HEK293 (cell line): ENCODE measurements around the gene GNPTG.

Source experiments
- IKZF3 ChIP-seq: fragments of 450-650 bp; IDR thresholded peaks from 2 replicates; pipeline ENCODE4 v1.5.0; 2018; ENCODE audit warnings: missing biosample characterization, mild to moderate bottlenecking, missing genetic modification characterization, moderate library complexity
- KLF10 ChIP-seq: fragments of 450-650 bp; IDR thresholded peaks from 2 replicates; pipeline ENCODE4 v1.5.1; 2018; ENCODE audit warnings: missing biosample characterization, mild to moderate bottlenecking, missing genetic modification characterization
- KLF16 ChIP-seq: fragments of 450-650 bp; formaldehyde crosslinking; IDR thresholded peaks from 2 replicates; pipeline ENCODE4 v1.5.1; 2017; ENCODE audit warnings: missing biosample characterization, missing genetic modification characterization
- KLF17 ChIP-seq: fragments of 450-650 bp; formaldehyde crosslinking; IDR thresholded peaks from 2 replicates; pipeline ENCODE4 v1.5.1; 2016; ENCODE audit warnings: missing biosample characterization, missing genetic modification characterization
- PRDM1 ChIP-seq: fragments of 450-650 bp; formaldehyde crosslinking; IDR thresholded peaks from 2 replicates; pipeline ENCODE4; 2016; ENCODE audit warnings: missing biosample characterization, missing genetic modification characterization
- SCRT2 ChIP-seq: fragments of 450-650 bp; formaldehyde crosslinking; IDR thresholded peaks from 2 replicates; pipeline ENCODE4 v1.5.1; 2016; ENCODE audit warnings: missing biosample characterization, missing genetic modification characterization
- ZBTB26 ChIP-seq: fragments of 450-650 bp; formaldehyde crosslinking; optimal IDR thresholded peaks from 2 replicates; pipeline ENCODE3; 2016; ENCODE audit warnings: missing biosample characterization, mild to moderate bottlenecking, missing genetic modification characterization
- ZFP69B ChIP-seq: fragments of 450-650 bp; formaldehyde crosslinking; IDR thresholded peaks from 2 replicates; pipeline ENCODE4 v1.5.1; 2016; ENCODE audit warnings: missing biosample characterization, missing genetic modification characterization
- ZNF148 ChIP-seq: fragments of 450-650 bp; formaldehyde crosslinking; IDR thresholded peaks from 2 replicates; pipeline ENCODE4 v1.5.0; 2017; ENCODE audit warnings: missing biosample characterization, missing genetic modification characterization, borderline replicate concordance
- ZNF2 ChIP-seq: fragments of 450-650 bp; formaldehyde crosslinking; IDR thresholded peaks from 2 replicates; pipeline ENCODE4 v1.5.1; 2016; ENCODE audit warnings: missing biosample characterization, missing genetic modification characterization
- ZNF248 ChIP-seq: fragments of 450-650 bp; formaldehyde crosslinking; IDR thresholded peaks from 2 replicates; pipeline ENCODE4 v1.5.1; 2017; ENCODE audit warnings: missing biosample characterization, missing genetic modification characterization
- ZNF302 ChIP-seq: fragments of 450-650 bp; formaldehyde crosslinking; IDR thresholded peaks from 2 replicates; pipeline ENCODE4 v1.5.1; 2016; ENCODE audit warnings: missing biosample characterization, missing genetic modification characterization, low read depth
- ZNF391 ChIP-seq: fragments of 450-650 bp; formaldehyde crosslinking; IDR thresholded peaks from 2 replicates; pipeline ENCODE4 v1.5.1; 2016; ENCODE audit warnings: low read depth, missing biosample characterization, missing genetic modification characterization, borderline replicate concordance
- ZNF404 ChIP-seq: fragments of 450-650 bp; formaldehyde crosslinking; IDR thresholded peaks from 2 replicates; pipeline ENCODE4 v1.5.1; 2017; ENCODE audit warnings: missing biosample characterization, missing genetic modification characterization
- ZNF423 ChIP-seq: fragments of 450-650 bp; formaldehyde crosslinking; IDR thresholded peaks from 2 replicates; pipeline ENCODE4 v1.5.1; 2016; ENCODE audit warnings: missing biosample characterization, missing genetic modification characterization
- ZNF473 ChIP-seq: fragments of 450-650 bp; formaldehyde crosslinking; IDR thresholded peaks from 2 replicates; pipeline ENCODE4 v1.5.1; 2017; ENCODE audit warnings: missing biosample characterization, missing genetic modification characterization
- ZNF544 ChIP-seq: fragments of 450-650 bp; formaldehyde crosslinking; IDR thresholded peaks from 2 replicates; pipeline ENCODE4 v1.5.0; 2017; ENCODE audit warnings: missing biosample characterization, missing genetic modification characterization
- TF ChIP-seq, protein P1 (sequence below): fragments of 450-650 bp; formaldehyde crosslinking; IDR thresholded peaks from 2 replicates; pipeline ENCODE4 v1.5.1; 2016; ENCODE audit warnings: missing biosample characterization, missing genetic modification characterization
- TF ChIP-seq, protein P2 (sequence below): fragments of 450-650 bp; formaldehyde crosslinking; IDR thresholded peaks from 2 replicates; pipeline ENCODE4 v1.5.1; 2016; ENCODE audit warnings: missing biosample characterization, missing genetic modification characterization
- TF ChIP-seq, protein P3 (sequence below): fragments of 450-650 bp; formaldehyde crosslinking; IDR thresholded peaks from 2 replicates; pipeline ENCODE4 v1.5.1; 2016; ENCODE audit warnings: missing biosample characterization, missing genetic modification characterization

The GNPTG gene

DNA sequence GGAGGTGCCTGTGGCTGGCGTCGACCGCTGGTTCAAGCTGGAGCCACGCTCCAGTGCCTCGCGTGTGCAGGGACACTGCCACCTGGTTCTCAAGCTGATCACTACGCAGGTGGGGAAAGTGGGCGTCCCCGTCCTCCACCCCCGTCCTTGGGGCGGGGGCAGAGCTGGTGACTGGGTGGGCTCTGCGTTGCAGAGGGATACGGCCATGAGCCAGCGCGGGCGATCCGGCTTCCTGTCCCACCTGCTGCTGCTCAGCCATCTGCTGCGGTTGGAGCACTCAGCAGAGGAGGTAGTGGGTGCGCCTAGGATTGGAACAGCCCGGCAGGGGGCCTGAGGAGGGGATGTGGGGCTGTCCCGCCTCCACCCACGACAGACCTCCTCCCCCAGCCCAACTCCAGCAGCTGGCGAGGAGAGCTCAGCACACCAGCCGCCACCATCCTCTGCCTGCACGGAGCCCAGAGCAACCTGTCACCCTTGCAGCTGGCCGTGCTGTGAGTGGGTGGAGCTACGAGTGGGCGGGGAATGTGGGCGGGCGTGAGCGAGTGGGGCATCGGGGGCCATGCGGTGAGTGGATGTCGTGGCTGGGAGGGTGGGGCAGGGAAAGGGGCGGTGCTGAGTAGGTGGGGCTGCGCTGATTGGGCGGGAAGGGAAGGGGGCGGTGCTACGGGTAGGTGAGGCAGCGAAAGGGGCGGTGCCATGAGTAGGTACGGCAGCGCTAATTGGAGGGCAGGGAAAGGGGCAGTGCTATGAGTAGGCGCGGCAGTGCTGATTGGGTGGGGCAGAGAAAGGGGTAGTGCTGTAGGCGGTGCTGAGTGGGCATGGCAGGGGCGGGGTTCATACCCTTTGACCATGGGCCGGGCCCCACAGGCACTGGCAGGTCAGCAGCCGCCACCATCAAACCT lies 9.0 kb upstream of the GNPTG start (continued):
- peak; percentile 15 for TF ChIP-seq ZBTB26 (tag by site-specific recombination)
- no peak for TF ChIP-seq ZNF473 (tag by site-specific recombination)
- TF ChIP-seq ZNF2 (tag by site-specific recombination), result peak; percentile 39; the same call in 1 of the 2 replicates
- no peak for TF ChIP-seq IKZF3 (tag by site-specific recombination)
- no peak for TF ChIP-seq ZNF423 (tag by site-specific recombination)
- no peak for TF ChIP-seq KLF17 (tag by site-specific recombination)
- peak; percentile 99 for TF ChIP-seq SCRT2 (tag by site-specific recombination)
- TF ChIP-seq PRDM1, result no peak
- TF ChIP-seq ZNF404 (tag by site-specific recombination), result no peak
- peak; percentile 98 for TF ChIP-seq ZFP69B (tag by site-specific recombination)
- TF ChIP-seq KLF16 (tag by site-specific recombination), result peak; percentile 95
- TF ChIP-seq, protein P1, sequence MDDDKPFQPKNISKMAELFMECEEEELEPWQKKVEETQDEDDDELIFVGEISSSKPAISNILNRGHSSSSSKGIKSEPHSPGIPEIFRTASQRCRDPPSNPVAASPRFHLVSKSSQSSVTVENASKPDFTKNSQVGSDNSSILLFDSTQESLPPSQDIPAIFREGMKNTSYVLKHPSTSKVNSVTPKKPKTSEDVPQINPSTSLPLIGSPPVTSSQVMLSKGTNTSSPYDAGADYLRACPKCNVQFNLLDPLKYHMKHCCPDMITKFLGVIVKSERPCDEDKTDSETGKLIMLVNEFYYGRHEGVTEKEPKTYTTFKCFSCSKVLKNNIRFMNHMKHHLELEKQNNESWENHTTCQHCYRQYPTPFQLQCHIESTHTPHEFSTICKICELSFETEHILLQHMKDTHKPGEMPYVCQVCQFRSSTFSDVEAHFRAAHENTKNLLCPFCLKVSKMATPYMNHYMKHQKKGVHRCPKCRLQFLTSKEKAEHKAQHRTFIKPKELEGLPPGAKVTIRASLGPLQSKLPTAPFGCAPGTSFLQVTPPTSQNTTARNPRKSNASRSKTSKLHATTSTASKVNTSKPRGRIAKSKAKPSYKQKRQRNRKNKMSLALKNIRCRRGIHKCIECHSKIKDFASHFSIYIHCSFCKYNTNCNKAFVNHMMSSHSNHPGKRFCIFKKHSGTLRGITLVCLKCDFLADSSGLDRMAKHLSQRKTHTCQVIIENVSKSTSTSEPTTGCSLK, result no peak
- TF ChIP-seq ZNF248 (tag by site-specific recombination), result no peak
- TF ChIP-seq KLF10 (tag by site-specific recombination), result peak; percentile 96
- no peak for TF ChIP-seq ZNF544 (tag by site-specific recombination)
- TF ChIP-seq, protein P2, sequence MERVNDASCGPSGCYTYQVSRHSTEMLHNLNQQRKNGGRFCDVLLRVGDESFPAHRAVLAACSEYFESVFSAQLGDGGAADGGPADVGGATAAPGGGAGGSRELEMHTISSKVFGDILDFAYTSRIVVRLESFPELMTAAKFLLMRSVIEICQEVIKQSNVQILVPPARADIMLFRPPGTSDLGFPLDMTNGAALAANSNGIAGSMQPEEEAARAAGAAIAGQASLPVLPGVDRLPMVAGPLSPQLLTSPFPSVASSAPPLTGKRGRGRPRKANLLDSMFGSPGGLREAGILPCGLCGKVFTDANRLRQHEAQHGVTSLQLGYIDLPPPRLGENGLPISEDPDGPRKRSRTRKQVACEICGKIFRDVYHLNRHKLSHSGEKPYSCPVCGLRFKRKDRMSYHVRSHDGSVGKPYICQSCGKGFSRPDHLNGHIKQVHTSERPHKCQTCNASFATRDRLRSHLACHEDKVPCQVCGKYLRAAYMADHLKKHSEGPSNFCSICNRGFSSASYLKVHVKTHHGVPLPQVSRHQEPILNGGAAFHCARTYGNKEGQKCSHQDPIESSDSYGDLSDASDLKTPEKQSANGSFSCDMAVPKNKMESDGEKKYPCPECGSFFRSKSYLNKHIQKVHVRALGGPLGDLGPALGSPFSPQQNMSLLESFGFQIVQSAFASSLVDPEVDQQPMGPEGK (tag by site-specific recombination), result peak; percentile 98
- TF ChIP-seq, protein P3, sequence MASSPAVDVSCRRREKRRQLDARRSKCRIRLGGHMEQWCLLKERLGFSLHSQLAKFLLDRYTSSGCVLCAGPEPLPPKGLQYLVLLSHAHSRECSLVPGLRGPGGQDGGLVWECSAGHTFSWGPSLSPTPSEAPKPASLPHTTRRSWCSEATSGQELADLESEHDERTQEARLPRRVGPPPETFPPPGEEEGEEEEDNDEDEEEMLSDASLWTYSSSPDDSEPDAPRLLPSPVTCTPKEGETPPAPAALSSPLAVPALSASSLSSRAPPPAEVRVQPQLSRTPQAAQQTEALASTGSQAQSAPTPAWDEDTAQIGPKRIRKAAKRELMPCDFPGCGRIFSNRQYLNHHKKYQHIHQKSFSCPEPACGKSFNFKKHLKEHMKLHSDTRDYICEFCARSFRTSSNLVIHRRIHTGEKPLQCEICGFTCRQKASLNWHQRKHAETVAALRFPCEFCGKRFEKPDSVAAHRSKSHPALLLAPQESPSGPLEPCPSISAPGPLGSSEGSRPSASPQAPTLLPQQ (tag by site-specific recombination), result peak; percentile 97
- TF ChIP-seq ZNF391 (tag by site-specific recombination), result no peak
- TF ChIP-seq ZNF302, result no peak
- TF ChIP-seq ZNF148, result no peak
